Endothelial cell of umbilical vein (primary cell): Measurements from ENCODE around the gene DDB1. TPM values are rescaled to one million over a fixed set of nuclear protein-coding genes. Genes with fewer than 3 reads are reported as not detected.

ENCODE experiments used
- BruUV-seq: library from RNA; stranded (reverse); fragments of 400-500 nt; replicated peaks from 2 replicates; lab custom pipeline; 2021; lab: Mats Ljungman, UMichigan
- CTCF ChIA-PET: fragments of 300-600, 350-600 bp; sonication (Branson Sonifier 250); formaldehyde crosslinking; loops from one replicate; lab custom pipeline; 2021; ENCODE audit warnings: antibody characterized with exemption, inconsistent platforms; lab: Charles Lee
- POLR2A ChIA-PET: fragments of 300-600, 350-600 bp; sonication (Branson Sonifier 250); formaldehyde crosslinking; loops from one replicate; lab custom pipeline; 2021; ENCODE audit warnings: antibody characterized with exemption, inconsistent platforms; lab: Charles Lee
- DNase-seq: peaks from one replicate; pipeline ENCODE4 v3.0.0-alpha.2; 2011; ENCODE audit warnings: low read depth, low spot score
- FAIRE-seq: peaks from 2 replicates; lab custom pipeline; 2011; peaks lifted over from hg19 to GRCh38; lab: Jason Lieb, UNC
- H2AFZ ChIP-seq: 2 replicates; pipeline ENCODE4 v1.6.0; 2012; ENCODE audit warnings: low read depth, low read length, control low read depth, inconsistent platforms
- H3K27ac ChIP-seq: 2 replicates; pipeline ENCODE4 v1.5.1; 2011; ENCODE audit warnings: low read depth, mild to moderate bottlenecking, control low read depth, low read length, moderate library complexity; ENCODE audit not compliant: insufficient read depth
- H3K27me3 ChIP-seq, 2 experiments: 2 replicates each; pipeline versions ENCODE4 v1.6.0 to v1.6.1; 2011; ENCODE audit warnings: low read length in 2 of 2, mixed read lengths in 1 of 2; ENCODE audit not compliant: control insufficient read depth in 2 of 2, insufficient read depth in 2 of 2
- H3K36me3 ChIP-seq, 2 experiments: 2 replicates in 1 of 2; 3 replicates in 1 of 2; pipeline ENCODE4 v1.5.1; 2011; ENCODE audit warnings: low read length in 2 of 2, mild to moderate bottlenecking in 1 of 2, moderate library complexity in 1 of 2; ENCODE audit not compliant: control insufficient read depth in 2 of 2, insufficient read depth in 2 of 2; ENCODE audit errors: extremely low read depth in 1 of 2
- H3K4me1 ChIP-seq: 3 replicates; pipeline ENCODE4 v1.5.1; 2011; ENCODE audit warnings: mild to moderate bottlenecking, low read length; ENCODE audit not compliant: control insufficient read depth, insufficient read depth; ENCODE audit errors: extremely low read depth
- H3K4me2 ChIP-seq: 2 replicates; pipeline ENCODE4 v1.6.1; 2011; ENCODE audit warnings: low read length, control low read depth, mixed read lengths; ENCODE audit not compliant: insufficient read depth
- H3K4me3 ChIP-seq, 3 experiments: fragments of 200-600 bp in 1 of 3; sonication (generic), shearing (Covaris generic) in 1 of 3; replicated peaks in 1 of 3; 2 replicates each; pipeline ENCODE4 v1.5.1; 2011 to 2016; ENCODE audit warnings: control low read depth in 3 of 3, low read length in 3 of 3, mild to moderate bottlenecking in 2 of 3, inconsistent platforms in 1 of 3, low read depth in 1 of 3, moderate library complexity in 1 of 3; ENCODE audit not compliant: insufficient read depth in 1 of 3
- H3K79me2 ChIP-seq: 2 replicates; pipeline ENCODE4 v1.6.0; 2012; ENCODE audit warnings: low read length, inconsistent platforms; ENCODE audit not compliant: control insufficient read depth, insufficient read depth
- H3K9ac ChIP-seq: replicated peaks from 2 replicates; pipeline ENCODE3; 2011; ENCODE audit warnings: low read length, control low read depth; ENCODE audit not compliant: insufficient read depth; ENCODE audit errors: extremely low read depth
- H3K9me1 ChIP-seq: replicated peaks from 3 replicates; pipeline ENCODE4 v1.6.0; 2011; ENCODE audit warnings: mild to moderate bottlenecking, low read length; ENCODE audit not compliant: control insufficient read depth, insufficient read depth; ENCODE audit errors: extremely low read depth
- H3K9me3 ChIP-seq: replicated peaks from 2 replicates; pipeline ENCODE4 v1.5.1; 2012; ENCODE audit warnings: low read length, inconsistent platforms; ENCODE audit not compliant: control insufficient read depth, insufficient read depth
- H4K20me1 ChIP-seq: replicated peaks from 2 replicates; pipeline ENCODE3; 2011; ENCODE audit warnings: mild to moderate bottlenecking, low read length; ENCODE audit not compliant: control insufficient read depth, insufficient read depth; ENCODE audit errors: extremely low read depth
- EZH2 ChIP-seq: IDR thresholded peaks from 2 replicates; pipeline ENCODE4 v1.6.1; 2012; ENCODE audit warnings: borderline replicate concordance, low read depth, mild to moderate bottlenecking, moderate library complexity, low read length, inconsistent platforms; ENCODE audit not compliant: severe bottlenecking
- FOS ChIP-seq: IDR thresholded peaks from 2 replicates; pipeline ENCODE4 v1.6.1; 2011; ENCODE audit warnings: mild to moderate bottlenecking, low read length, moderate library complexity, borderline replicate concordance; ENCODE audit not compliant: insufficient read depth
- GATA2 ChIP-seq: IDR thresholded peaks from 2 replicates; pipeline ENCODE4 v1.7.0; 2011; ENCODE audit warnings: low read depth, mild to moderate bottlenecking, moderate library complexity, mixed read lengths, low read length; ENCODE audit not compliant: insufficient read length, insufficient read depth
- JUN ChIP-seq: IDR thresholded peaks from 2 replicates; pipeline ENCODE4 v1.6.1; 2011; ENCODE audit warnings: borderline replicate concordance, low read depth; ENCODE audit not compliant: insufficient read length, insufficient read depth
- MYC ChIP-seq: IDR thresholded peaks from one replicate; pipeline ENCODE4 v1.6.1; 2011; ENCODE audit warnings: mild to moderate bottlenecking, low read depth, low read length
- POLR2A ChIP-seq: IDR thresholded peaks from 2 replicates; pipeline ENCODE4 v1.6.1; 2012; ENCODE audit warnings: low read depth, mild to moderate bottlenecking, control low read depth, low read length
- POLR2AphosphoS5 ChIP-seq: IDR thresholded peaks from 2 replicates; pipeline ENCODE4 v1.6.1; 2012; ENCODE audit warnings: low read depth, mild to moderate bottlenecking, control low read depth, low read length, moderate library complexity; ENCODE audit not compliant: insufficient read depth
- dilution Hi-C: fragments of 300-500 bp; cut with MboI; formaldehyde crosslinking; loops from one replicate; pipeline ENCODE4 v1.15.0; 2019; ENCODE audit warnings: low sequenced_read_pairs; ENCODE audit not compliant: extremely low pct_ligation_motif_present
- intact Hi-C: fragments of 100-400 bp; cut with micrococcal nuclease; formaldehyde crosslinking; loops from one replicate; pipeline ENCODE4 v1.10.0; 2022
- polyA plus RNA-seq, 4 experiments: library from polyadenylated mRNA; depleted of rRNA in 3 of 4; stranded (reverse) in 3 of 4; unstranded in 1 of 4; fragments of >200 nt; gene quantifications; 2 replicates each; pipeline versions ENCODE4 v1.2.1 to v1.2.3, GENCODE V29; 2011 to 2012; ENCODE audit warnings: missing spikeins in 1 of 4
- total RNA-seq: library from RNA; stranded (reverse); gene quantifications from 2 replicates; pipeline ENCODE4 v1.2.3, GENCODE V29; 2021
- TF ChIP-seq, protein P1 (sequence below), 2 donors: IDR thresholded peaks; 1 replicate in 1 of 2; 2 replicates in 1 of 2; pipeline ENCODE4 v1.5.1; 2011; ENCODE audit warnings: low read length in 2 of 2, mild to moderate bottlenecking in 2 of 2, moderate library complexity in 2 of 2, control low read depth in 1 of 2, inconsistent platforms in 1 of 2, low read depth in 1 of 2; ENCODE audit not compliant: insufficient read depth in 1 of 2; ENCODE audit errors: extremely low read depth in 1 of 2
- TF ChIP-seq, protein P2 (sequence below): IDR thresholded peaks from 2 replicates; pipeline ENCODE4 v1.6.1; 2011; ENCODE audit not compliant: insufficient read depth, insufficient read length

DDB1 gene
- total and polyA plus RNA-seq, 2 donors (not counting 3 experiments of a cell fraction or from before 2014, with no cell fraction given) = 229 to 230 TPM

- H3K9me1 ChIP-seq = no peaks in the 10 kb centered on the region
- no peaks in the 10 kb centered on the region for H3K4me1 ChIP-seq
- H4K20me1 ChIP-seq = no peaks in the 10 kb centered on the region
- dilution Hi-C loops (no loop called here), intact Hi-C loops (no loop called here)
- no peak overlapping the region for H3K27ac ChIP-seq
- TF ChIP-seq GATA2 (no peak), JUN (no peak), FOS (no peak), MYC (no peak), POLR2AphosphoS5 (no peak), POLR2A (no peak), EZH2 (no peak)
- TF ChIP-seq, protein P1, sequence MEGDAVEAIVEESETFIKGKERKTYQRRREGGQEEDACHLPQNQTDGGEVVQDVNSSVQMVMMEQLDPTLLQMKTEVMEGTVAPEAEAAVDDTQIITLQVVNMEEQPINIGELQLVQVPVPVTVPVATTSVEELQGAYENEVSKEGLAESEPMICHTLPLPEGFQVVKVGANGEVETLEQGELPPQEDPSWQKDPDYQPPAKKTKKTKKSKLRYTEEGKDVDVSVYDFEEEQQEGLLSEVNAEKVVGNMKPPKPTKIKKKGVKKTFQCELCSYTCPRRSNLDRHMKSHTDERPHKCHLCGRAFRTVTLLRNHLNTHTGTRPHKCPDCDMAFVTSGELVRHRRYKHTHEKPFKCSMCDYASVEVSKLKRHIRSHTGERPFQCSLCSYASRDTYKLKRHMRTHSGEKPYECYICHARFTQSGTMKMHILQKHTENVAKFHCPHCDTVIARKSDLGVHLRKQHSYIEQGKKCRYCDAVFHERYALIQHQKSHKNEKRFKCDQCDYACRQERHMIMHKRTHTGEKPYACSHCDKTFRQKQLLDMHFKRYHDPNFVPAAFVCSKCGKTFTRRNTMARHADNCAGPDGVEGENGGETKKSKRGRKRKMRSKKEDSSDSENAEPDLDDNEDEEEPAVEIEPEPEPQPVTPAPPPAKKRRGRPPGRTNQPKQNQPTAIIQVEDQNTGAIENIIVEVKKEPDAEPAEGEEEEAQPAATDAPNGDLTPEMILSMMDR (IDR thresholded peaks at IDR 0.05; ENCODE audit: extremely low read depth in 1 of 2, insufficient read depth in 1 of 2, low read depth in 1 of 2, low read length in 2 of 2) = no peak
- TF ChIP-seq, protein P2, sequence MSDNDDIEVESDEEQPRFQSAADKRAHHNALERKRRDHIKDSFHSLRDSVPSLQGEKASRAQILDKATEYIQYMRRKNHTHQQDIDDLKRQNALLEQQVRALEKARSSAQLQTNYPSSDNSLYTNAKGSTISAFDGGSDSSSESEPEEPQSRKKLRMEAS = no peak
- POLR2A ChIA-PET = interaction anchor here (1.2 kb wide), 1 partner anchor 20 kb away, joined by 3 read pairs; the partner anchor contains the start of genes CYB561A3 and TMEM138
- no peak for DNase-seq
- H3K79me2 ChIP-seq = no peaks in the 10 kb centered on the region
- H3K9ac ChIP-seq = no peak overlapping the region
- no peak overlapping the region for H3K4me3 ChIP-seq
- CTCF ChIA-PET = interaction anchor here (1.0 to 2.4 kb wide), 2 partner anchors 44 to 93 kb away, joined by 3 to 12 read pairs; no protein-coding TSS in a partner anchor
- FAIRE-seq = no peak
- H3K36me3 ChIP-seq = peaks cover 0 to 2% of the 10 kb centered on the region in 2 experiments
- H3K4me2 ChIP-seq = no peak overlapping the region
- BruUV-seq = no TSS peak
- H3K9me3 ChIP-seq = no peaks in the 10 kb centered on the region
- no peak overlapping the region for H2AFZ ChIP-seq
- no peaks in the 10 kb centered on the region for H3K27me3 ChIP-seq
These were observed 8.8 kb upstream of the DDB1 start for GRCh38 chr11:61341706-61342105.
